ENCODE measurements around the gene EMSY.
"Not testable (repeated sequence)": the region's sequence is repeated elsewhere in the genome, so short reads cannot be mapped to it uniquely, and the experiment has no call there.

The EMSY gene

GRCh38 chr11:76577226-76577920 is 132.6 kb downstream of the EMSY start:
- DNase-seq = no peak

- no peak for DNase-seq
Measured at GRCh38 chr11:76577921-76578653, 133.3 kb downstream of the EMSY start.

- DNase-seq = no peak
Measured at GRCh38 chr11:76578654-76579055, 133.8 kb downstream of the EMSY start.

- no peak for DNase-seq
Measured at GRCh38 chr11:76579056-76579751, 134.4 kb downstream of the EMSY start.

DNA sequence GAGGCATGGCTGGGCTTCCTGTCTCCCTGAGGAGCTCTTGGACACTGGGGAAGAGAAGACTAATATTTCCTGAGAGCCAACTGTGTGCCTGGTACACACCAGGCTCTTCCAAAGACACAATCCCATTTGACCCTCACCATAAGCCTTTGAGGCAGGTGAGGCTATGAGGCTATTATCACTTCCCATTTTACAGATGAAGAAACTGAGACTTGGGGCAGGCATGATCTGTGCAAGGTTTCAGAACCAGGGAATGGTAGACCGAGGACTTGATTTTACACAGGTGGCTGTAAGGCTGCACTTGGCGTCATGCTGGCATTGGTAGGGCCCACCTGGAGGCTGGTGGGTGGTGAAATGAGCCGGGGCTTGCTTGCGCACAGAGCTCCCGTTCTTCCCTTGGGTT is 134.9 kb downstream of the EMSY start:
- no peak for DNase-seq

- not testable (repeated sequence) for DNase-seq
Measured at GRCh38 chr11:76582471-76582870, 137.7 kb downstream of the EMSY start.

DNA sequence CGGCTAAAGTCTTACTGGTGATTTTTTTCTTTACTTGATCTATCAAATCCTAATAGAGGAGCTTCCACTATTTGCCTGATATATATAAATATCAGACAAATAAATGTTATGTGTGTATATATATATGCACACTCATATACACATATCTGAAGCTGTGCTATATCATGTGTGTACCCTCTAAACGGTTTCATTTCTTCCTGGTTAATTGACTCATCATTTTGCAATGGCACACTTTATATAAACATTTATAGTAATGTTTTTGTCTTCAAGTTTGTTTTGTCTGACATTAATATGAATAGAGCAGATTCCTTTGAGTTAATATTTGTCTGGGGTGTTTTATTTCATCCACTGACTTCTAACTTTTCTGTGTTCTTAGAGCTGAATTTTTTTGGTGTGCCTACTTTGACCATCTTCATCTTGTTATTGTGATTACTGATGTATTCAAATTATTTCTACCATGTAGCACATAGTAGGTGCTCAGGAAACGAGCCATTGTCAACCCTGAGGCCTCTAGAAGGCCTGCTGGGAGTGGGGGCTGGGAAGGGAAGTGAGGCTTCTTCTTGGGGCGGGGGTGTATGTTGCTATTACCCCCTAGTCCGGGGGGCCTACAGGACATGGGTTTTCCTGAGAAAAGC is 143.1 kb downstream of the EMSY start:
- no peak for DNase-seq

DNA sequence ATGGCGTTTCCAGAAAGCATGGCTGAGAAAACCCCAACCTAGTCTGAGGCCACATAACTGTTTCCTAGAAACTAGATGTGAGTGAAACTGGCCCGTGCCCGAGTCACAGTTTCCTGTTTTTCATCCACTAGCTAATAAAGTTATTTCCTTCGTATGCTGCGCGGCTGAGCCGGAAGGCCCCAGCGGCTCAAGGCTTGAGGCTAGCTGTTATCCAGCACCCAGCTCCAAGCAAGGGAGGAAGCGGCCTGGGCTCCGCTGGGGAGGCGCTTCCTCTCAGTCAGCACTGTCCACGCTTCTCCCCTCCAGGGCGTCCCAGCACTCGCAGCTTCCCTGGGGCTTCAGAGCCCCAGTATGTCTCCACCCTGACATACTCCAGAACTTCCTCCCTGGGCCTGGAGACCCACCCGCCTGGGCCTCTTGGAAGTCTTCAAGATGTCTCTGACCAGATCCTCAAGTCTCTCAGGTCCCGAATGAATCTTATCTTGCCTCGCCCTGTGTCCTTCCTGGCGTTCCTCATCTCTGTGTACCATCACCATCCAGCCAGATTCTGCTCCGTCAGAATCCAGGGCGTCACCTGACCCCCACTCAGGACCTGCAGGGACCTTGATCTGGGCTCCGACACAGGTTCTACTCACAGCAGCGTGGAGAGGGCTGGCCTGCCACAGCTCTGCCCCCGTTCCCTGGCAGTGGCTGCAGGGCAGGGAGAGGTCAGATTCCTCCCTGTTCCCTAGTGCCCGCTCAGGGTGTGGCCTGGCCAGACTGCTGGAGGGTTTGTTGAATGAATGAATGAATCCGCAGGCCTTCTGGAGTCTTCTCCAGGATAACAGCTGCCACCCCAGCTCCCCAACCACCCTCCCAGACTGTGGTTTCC is 143.9 kb downstream of the EMSY start:
- no peak for DNase-seq

DNA sequence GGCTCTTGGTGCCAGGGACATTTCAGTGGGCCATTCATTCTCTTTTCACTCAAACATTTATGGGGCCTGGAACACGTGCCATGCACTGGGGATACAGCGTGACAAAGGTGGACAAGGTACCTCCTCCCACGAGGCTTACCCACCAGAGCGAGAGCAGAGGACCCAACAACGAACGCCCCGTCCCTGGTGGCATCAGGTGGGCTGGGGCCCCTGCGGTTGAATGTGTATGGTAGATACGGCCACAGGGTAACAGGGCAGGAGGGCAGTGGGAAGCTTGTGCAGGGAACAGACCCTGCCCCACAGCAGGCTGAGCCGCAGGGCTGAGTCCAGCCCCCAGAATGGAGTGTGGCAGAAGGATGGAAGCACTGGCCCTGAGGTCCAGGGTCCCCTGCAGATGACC is 144.7 kb downstream of the EMSY start:
- no peak for DNase-seq

DNA sequence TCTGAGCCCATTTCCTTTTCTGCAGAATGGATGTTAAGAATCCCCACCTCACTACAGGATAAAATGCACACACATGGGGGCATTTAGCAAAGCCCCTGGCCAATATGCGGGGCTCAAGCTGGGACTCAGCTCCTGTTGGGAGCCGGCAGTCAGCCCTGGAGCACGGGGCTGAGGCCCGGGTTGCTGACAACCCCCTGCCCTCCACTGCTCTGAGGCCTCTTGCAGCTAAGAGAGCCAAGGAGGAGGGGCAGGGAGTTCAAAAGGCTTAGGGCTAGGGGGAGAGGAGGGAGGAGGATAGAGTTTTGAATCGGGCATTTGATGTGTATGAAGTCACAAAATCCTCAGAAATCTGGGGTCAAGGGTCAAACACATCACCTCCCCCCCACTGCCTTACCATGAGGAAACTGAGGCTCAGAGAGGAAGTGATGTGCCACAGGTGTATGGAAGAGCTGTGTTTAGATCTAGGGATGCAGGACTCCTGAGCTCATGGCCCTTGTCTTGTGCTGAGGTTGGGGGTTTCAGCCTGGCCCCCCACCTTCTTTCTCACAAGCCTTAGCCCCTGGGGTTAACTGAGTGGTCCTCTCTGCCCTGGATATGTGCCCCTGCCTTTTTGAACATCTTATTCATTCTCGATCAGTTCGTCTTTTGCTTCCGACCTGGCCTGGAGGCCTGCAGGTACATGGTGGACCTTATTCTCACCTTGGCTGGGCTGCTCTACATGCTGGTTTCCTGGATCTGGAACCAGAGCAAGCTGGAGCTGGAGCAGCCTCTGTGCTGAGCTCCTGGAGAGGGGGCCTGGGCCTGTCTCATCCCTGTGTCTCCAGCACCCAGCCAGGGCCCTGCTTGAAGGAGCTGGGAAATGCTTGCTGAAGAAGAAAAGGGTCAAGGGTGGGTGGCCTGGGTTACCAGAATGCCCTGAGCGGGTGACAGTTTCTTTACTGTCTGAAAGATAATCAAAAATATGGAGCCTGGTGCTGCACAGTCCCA is 145.4 kb downstream of the EMSY start:
- DNase-seq = no peak

DNA sequence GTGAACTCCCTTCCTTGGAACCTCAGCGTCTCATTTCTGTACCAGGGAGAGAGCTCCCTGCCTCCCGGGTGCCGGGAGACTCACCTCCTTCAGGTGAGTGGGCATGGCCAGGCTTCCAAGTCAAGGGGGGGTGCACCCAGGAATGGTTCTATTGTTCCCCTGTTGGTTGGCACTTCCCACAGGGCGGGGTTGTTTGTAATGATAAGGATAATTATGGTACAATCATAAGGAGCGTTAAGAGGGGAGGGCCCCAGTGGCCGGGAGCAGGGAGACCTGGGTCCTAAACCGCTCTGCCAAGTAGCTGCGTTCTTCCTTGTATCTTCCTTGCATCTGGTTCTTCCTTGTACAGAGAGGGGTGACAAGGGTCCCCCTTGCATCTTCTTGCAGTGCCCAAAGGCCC is 146.6 kb downstream of the EMSY start:
- DNase-seq = no peak

DNA sequence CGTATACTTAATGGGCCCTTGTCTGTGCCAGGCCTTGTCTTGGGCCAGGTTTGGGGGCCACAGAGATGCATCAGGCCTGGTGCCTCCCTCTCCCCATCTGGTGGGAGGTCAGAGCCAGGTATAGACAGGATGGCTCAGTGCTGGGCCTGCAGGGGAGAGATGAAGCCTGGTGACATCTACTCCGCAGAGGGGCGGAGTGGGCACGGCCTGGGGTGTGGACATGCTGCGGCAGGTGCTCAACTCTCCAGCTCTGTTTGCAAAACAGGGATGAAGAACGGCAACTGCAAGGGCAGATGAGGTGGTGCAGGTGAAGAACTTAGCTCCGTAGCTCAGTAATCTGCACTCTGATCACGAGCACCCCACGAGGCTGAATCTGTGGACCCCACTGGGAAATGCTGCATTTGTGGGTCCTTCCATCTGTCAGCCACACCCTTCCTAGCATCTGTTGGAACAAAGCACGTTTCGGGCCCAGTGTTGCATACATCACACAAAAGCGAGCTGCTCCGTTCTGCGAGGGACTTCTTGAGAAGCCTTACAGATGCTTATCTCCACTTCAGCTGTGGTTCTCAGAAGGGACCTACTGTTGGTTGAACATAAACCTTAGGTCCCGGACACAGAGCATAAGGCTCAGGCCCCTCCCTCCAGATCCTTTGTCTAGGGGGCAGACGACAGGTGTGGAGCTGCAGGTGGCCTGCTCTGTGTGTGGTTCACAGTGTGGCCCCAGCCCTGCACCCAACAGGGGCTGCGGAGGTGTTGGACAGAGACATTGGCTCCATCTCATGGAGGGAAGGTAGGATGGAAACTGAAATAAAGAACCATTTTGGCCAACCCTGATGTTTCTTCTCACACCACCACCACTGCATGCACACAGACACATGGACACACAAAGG is 147.5 kb downstream of the EMSY start:
- DNase-seq = no peak

- DNase-seq = no peak
Measured at GRCh38 chr11:76592961-76593360, 148.1 kb downstream of the EMSY start.

- DNase-seq = not testable (repeated sequence)
Measured at GRCh38 chr11:76595091-76595490, 150.3 kb downstream of the EMSY start.

DNA sequence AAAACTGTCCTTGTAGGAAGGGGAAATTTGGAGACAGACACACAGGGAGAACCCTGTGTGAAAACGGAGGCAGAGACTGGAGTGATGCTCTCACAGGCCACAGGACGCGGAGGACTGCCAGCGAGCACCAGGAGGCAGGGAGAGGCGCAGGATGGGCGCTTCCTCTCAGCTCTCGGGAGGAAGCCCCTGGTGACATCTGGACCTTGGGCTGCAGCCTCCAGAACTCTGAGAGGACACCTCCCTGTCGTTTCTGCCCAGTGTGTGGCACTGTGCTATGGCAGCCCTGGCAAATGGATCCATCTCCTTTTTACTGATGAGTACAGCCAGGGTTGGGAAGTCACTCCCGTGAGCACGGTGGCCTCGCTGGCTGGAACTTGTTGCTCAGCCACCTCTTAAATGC is 151.8 kb downstream of the EMSY start:
- no peak for DNase-seq

DNA sequence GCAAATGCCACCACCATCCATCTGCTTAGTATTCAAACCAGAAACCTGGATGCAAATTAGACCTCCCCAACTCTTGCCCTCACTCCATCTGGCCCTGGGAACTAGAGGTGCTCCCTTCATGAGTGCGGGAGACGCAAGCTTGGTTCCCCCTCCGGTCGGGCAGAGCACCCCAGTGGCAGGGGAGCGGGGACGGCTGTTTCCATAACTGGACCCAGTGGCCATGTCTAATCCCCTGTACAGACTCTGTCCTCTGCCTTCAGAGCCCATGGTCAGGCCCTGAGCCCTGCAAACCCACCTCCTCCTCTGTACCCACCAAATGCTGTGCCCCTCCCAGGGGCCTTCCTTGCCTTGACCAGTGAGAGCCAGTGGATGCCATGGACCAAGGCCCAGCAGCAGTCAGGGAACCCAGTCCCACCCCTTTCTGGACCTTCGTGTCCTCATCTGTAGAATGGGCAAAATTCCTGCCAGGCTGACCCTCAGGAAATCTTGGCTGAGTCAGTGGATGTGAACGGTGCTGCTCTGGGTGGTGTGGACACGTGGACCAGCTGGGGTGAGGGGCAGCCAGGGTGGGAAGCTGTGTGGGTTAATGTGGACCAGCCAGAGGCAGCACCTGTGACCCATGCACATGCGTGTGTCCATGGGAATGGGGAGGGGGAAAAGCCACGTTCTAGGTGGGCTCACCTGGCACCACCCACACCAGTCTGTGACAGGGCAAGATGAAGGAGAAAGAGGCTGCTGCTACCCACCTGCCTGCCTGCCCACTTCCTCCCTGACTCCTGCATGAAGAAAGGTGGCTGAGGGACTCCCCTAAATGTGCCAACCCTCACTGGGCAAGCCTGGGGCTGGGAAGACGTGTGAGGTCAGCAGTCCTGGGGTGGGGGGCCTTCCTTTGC is 153.0 kb downstream of the EMSY start:
- DNase-seq = no peak

DNA sequence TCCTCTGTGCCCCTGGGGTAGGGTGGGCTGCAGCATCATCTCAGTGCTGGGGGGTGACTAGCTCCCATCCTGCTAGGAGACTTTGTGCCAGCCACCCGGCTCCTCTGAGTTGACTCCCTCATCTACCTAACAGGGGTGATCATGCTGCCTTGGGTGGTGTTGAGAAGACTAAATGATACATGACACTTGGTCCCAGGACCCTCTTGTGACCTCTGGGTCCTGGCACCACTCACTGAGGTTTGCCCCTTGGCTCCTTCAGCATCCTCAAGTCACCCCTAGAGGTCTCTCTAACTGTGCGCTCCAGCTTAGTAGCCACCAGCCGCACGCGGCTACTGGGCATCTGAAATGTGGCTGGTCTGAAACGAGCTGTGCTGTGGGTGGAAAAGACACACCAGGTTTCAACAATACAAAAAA is 153.6 kb downstream of the EMSY start:
- DNase-seq = no peak

GRCh38 chr11:76599041-76600013 is 154.5 kb downstream of the EMSY start:
- no peak for DNase-seq

All from NCI-H1048 (cell line).